Tibial nerve (tissue), 4 donors: ENCODE measurements around the gene CELF1.

Source experiments
- CTCF ChIP-seq, 5 experiments: fragments of 200-600 bp in 3 of 5; fragments of 450-650 bp in 2 of 5; sonication (generic) in 3 of 5; IDR thresholded peaks; one replicate each; pipeline ENCODE4 v1.5.1; 2016 to 2019; ENCODE audit warnings: antibody characterized with exemption in 5 of 5, mild to moderate bottlenecking in 3 of 5, moderate library complexity in 2 of 5
- EP300 ChIP-seq, 2 donors: sonication (generic); formaldehyde crosslinking; IDR thresholded peaks; one replicate each; pipeline ENCODE4 v1.6.1; 2017; ENCODE audit warnings: antibody characterized with exemption in 2 of 2, mild to moderate bottlenecking in 1 of 2
- POLR2A ChIP-seq, 2 donors: fragments of 450-650 bp; IDR thresholded peaks; one replicate each; pipeline ENCODE4 v1.6.1; 2017; ENCODE audit warnings: antibody characterized with exemption in 2 of 2, mild to moderate bottlenecking in 2 of 2, moderate library complexity in 2 of 2

GRCh38 chr11:47589584-47589976 is 36.6 kb upstream of the CELF1 start:
- no peak for TF ChIP-seq POLR2A (IDR thresholded peaks at IDR 0.05)
- no peak for TF ChIP-seq CTCF (IDR thresholded peaks at IDR 0.05)
- no peak for TF ChIP-seq EP300 (IDR thresholded peaks at IDR 0.05)
